PC-9 (cell line): ENCODE results near the gene TOR3A. TPM values are rescaled to one million over a fixed set of nuclear protein-coding genes. Genes with fewer than 3 reads are reported as not detected.

Experiments used
- BruUV-seq: library from RNA; stranded (reverse); fragments of 400-500 nt; replicated peaks from 2 replicates; lab custom pipeline; 2021; lab: Mats Ljungman, UMichigan
- CTCF ChIA-PET: fragments of 300-600 bp; sonication (Branson Sonifier 250); formaldehyde crosslinking; loops from one replicate; lab custom pipeline; 2022; ENCODE audit warnings: antibody characterized with exemption; lab: Charles Lee
- POLR2A ChIA-PET: fragments of 300-600 bp; sonication (Branson Sonifier 250); formaldehyde crosslinking; loops from one replicate; lab custom pipeline; 2022; ENCODE audit warnings: antibody characterized with exemption; ENCODE audit not compliant: unreplicated experiment; lab: Charles Lee
- DNase-seq, 2 experiments: peaks; one replicate each; pipeline versions ENCODE4 v3.0.0 to v3.0.0-alpha.2; 2015 to 2022; ENCODE audit warnings: mixed read lengths in 1 of 2
- H2AFZ ChIP-seq: fragments of 200-600 bp; sonication (generic); 2 replicates; pipeline ENCODE4 v1.8.1; 2017; ENCODE audit warnings: antibody characterized with exemption
- H3F3A ChIP-seq: fragments of 200-600 bp; sonication (generic); 2 replicates; pipeline ENCODE4 v1.8.1; 2017; ENCODE audit warnings: antibody characterized with exemption, mild to moderate bottlenecking, low read depth; ENCODE audit not compliant: insufficient read depth
- H3K27ac ChIP-seq: fragments of 200-600 bp; sonication (generic); 2 replicates; pipeline ENCODE4 v1.6.1; 2016; ENCODE audit warnings: mixed run types
- H3K27me3 ChIP-seq: fragments of 200-600 bp; sonication (generic); 2 replicates; pipeline ENCODE4 v1.6.1; 2016; ENCODE audit warnings: low read depth, mixed run types; ENCODE audit not compliant: insufficient read depth
- H3K36me3 ChIP-seq: fragments of 200-600 bp; sonication (generic); 2 replicates; pipeline ENCODE4 v1.6.1; 2016; ENCODE audit warnings: low read depth, mixed run types
- H3K4me1 ChIP-seq: fragments of 200-600 bp; sonication (generic); replicated peaks from 2 replicates; pipeline ENCODE4 v1.6.1; 2016; ENCODE audit warnings: mixed run types; ENCODE audit not compliant: insufficient read depth
- H3K4me2 ChIP-seq: fragments of 200-600 bp; sonication (generic); 2 replicates; pipeline ENCODE4 v1.6.1; 2017; ENCODE audit warnings: mixed run types
- H3K4me3 ChIP-seq: fragments of 200-600 bp; sonication (generic); 2 replicates; pipeline ENCODE4 v1.6.1; 2016; ENCODE audit warnings: mixed run types
- H3K79me2 ChIP-seq: fragments of 200-600 bp; sonication (generic); 2 replicates; pipeline ENCODE4 v1.6.1; 2017; ENCODE audit warnings: low read depth, mixed run types
- H3K9me2 ChIP-seq: fragments of 200-600 bp; sonication (generic); 2 replicates; pipeline ENCODE4 v1.8.1; 2017; ENCODE audit warnings: mild to moderate bottlenecking; ENCODE audit not compliant: insufficient read depth
- H3K9me3 ChIP-seq: fragments of 200-600 bp; sonication (generic); 2 replicates; pipeline ENCODE4 v1.8.1; 2016; ENCODE audit warnings: low read depth; ENCODE audit not compliant: insufficient read depth
- H4K20me1 ChIP-seq: fragments of 200-600 bp; sonication (generic); 2 replicates; pipeline ENCODE4 v1.8.1; 2017; ENCODE audit not compliant: insufficient read depth
- CTCF ChIP-seq: fragments of 200-600 bp; sonication (generic); conservative IDR thresholded peaks from 2 replicates; pipeline ENCODE4 v1.6.1; 2017; ENCODE audit warnings: mixed run types, antibody characterized with exemption, mild to moderate bottlenecking, moderate library complexity
- EZH2 ChIP-seq: fragments of 200-600 bp; sonication (generic); IDR thresholded peaks from 2 replicates; pipeline ENCODE4 v1.8.0; 2017; ENCODE audit warnings: antibody characterized with exemption, low read depth
- intact Hi-C: fragments of 100-400 bp; cut with micrococcal nuclease; formaldehyde crosslinking; loops from one replicate; pipeline ENCODE4 v1.10.0; 2022; ENCODE audit not compliant: unreplicated experiment
- total RNA-seq: library from RNA; stranded (reverse); gene quantifications from 2 replicates; pipeline ENCODE4 v1.2.3, GENCODE V29; 2021

TOR3A gene
- total RNA-seq, 1 experiment from 2014 or later = 31.6 TPM

- H3K9me2 ChIP-seq = no peaks in the 10 kb centered on the region
- peak overlapping the region; percentile 76 for H3K27ac ChIP-seq
- ChIA-PET CTCF (interaction anchor here (0.7 kb wide), 1 partner anchor 308 kb away, joined by 3 read pairs; no protein-coding TSS in a partner anchor), POLR2A (interaction anchor here (0.5 to 0.9 kb wide), 2 partner anchors 283 to 775 kb away, joined by 4 to 27 read pairs; partner anchors contain the start of gene AXDND1)
- TSS peak; percentile 27 for BruUV-seq
- H3K4me1 ChIP-seq = peaks cover 17% of the 10 kb centered on the region
- intact Hi-C loops = loop anchor here (5.0 kb wide), 1 partner anchor 56 kb away; the partner anchor contains the start of gene FAM20B
- peak overlapping the region; percentile 90 for H3K4me2 ChIP-seq
- no peaks in the 10 kb centered on the region for H3K9me3 ChIP-seq
- no peak for DNase-seq
- no peak for TF ChIP-seq EZH2
- TF ChIP-seq CTCF = no peak
- peaks cover 36% of the 10 kb centered on the region for H3F3A ChIP-seq
- peaks cover 28% of the 10 kb centered on the region for H3K79me2 ChIP-seq
- no peaks in the 10 kb centered on the region for H4K20me1 ChIP-seq
- H3K36me3 ChIP-seq = 0 out of 2 replicates have a peak, but pooled peaks cover 4% of the 10 kb centered on the region
- H3K27me3 ChIP-seq = no peaks in the 10 kb centered on the region
- peak overlapping the region; percentile 84 for H2AFZ ChIP-seq
- peak overlapping the region; percentile 79 for H3K4me3 ChIP-seq
These were observed 1.1 kb downstream of the TOR3A start for GRCh38 chr1:179082999-179083335.

DNA sequence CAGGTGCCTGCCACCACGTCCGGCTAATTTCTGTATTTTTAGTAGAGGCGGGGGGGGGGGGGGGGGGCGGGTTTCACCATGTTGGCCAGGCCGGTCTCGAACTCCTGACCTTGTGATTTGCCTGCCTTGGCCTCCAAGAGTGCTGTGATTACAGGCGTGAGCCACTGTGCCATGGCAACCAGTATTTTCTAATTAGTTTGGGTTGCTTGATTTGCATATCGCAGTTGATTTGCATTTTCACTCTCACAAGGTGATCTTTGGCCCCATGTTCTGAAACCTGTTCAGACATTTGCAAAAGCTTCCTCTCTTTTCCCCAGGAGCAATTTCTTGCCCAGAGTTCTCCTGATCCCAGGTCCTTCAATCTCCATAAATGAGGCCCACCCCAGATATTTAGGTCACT lies 1.7 kb downstream of the TOR3A start:
- H3K4me3 ChIP-seq = peak overlapping the region; percentile 79; the same call in 1 of the 2 replicates
- no peak overlapping the region for H2AFZ ChIP-seq
- TF ChIP-seq EZH2 (no peak), CTCF (no peak)
- H3K36me3 ChIP-seq = 0 out of 2 replicates have a peak, but pooled peaks cover 4% of the 10 kb centered on the region
- H3K27me3 ChIP-seq = no peaks in the 10 kb centered on the region
- no peaks in the 10 kb centered on the region for H3K9me2 ChIP-seq
- H3K4me1 ChIP-seq = peaks cover 17% of the 10 kb centered on the region; the same call in 1 of the 2 replicates
- ChIA-PET CTCF (interaction anchor here (0.7 kb wide), 1 partner anchor 309 kb away, joined by 3 read pairs; no protein-coding TSS in a partner anchor), POLR2A (interaction anchor here (0.6 kb wide), 1 partner anchor 66 kb away, joined by 4 read pairs; no protein-coding TSS in a partner anchor)
- BruUV-seq = no TSS peak
- H3K9me3 ChIP-seq = no peaks in the 10 kb centered on the region
- no peaks in the 10 kb centered on the region for H4K20me1 ChIP-seq
- intact Hi-C loops = loop anchor here (5.0 kb wide), 1 partner anchor 56 kb away; the partner anchor contains the start of gene FAM20B
- no peak for DNase-seq
- H3K27ac ChIP-seq = no peak overlapping the region
- peaks cover 28% of the 10 kb centered on the region for H3K79me2 ChIP-seq
- peaks cover 36% of the 10 kb centered on the region for H3F3A ChIP-seq
- peak overlapping the region; percentile 90 for H3K4me2 ChIP-seq

DNA sequence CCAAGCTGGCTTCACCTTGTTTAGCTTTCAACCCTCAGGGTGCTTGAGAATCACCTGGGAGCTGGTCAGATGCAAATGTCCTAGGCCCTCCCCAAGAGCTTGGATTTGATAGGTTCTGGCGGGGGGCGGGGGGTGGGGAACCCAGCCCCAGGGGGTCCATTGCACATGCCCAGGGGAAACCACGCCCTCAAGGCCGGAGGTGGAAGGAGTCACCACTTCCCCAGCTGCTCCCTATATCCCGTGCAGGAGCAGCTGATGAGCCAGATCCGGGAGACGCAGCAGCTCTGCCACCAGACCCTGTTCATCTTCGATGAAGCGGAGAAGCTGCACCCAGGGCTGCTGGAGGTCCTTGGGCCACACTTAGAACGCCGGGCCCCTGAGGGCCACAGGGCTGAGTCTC lies 5.8 kb downstream of the TOR3A start:
- ChIA-PET CTCF (no interaction called here), POLR2A (no interaction called here)
- intact Hi-C loops = no loop called here
- no TSS peak for BruUV-seq
- H3K9me2 ChIP-seq = no peaks in the 10 kb centered on the region
- no peak overlapping the region for H2AFZ ChIP-seq
- H3K9me3 ChIP-seq = no peaks in the 10 kb centered on the region
- TF ChIP-seq CTCF = no peak
- no peak for TF ChIP-seq EZH2
- 0 out of 2 replicates have a peak, but pooled peaks cover 11% of the 10 kb centered on the region for H3K4me1 ChIP-seq
- no peak for DNase-seq
- H3K4me2 ChIP-seq = no peak overlapping the region
- no peak overlapping the region for H3K27ac ChIP-seq
- 0 out of 2 replicates have a peak, but pooled peaks cover 8% of the 10 kb centered on the region for H3K36me3 ChIP-seq
- peaks cover 15% of the 10 kb centered on the region; the same call in 1 of the 2 replicates for H3F3A ChIP-seq
- H3K27me3 ChIP-seq = no peaks in the 10 kb centered on the region
- peaks cover 26% of the 10 kb centered on the region for H3K79me2 ChIP-seq
- no peaks in the 10 kb centered on the region for H4K20me1 ChIP-seq
- H3K4me3 ChIP-seq = no peak overlapping the region
